ENCODE results near the gene POM121C.
"Not testable (repeated sequence)": the region's sequence is repeated elsewhere in the genome, so short reads cannot be mapped to it uniquely, and the experiment has no call there.

GRCh38 chr7:75418292-75418858, 67.7 kb downstream of the POM121C start:
- TF ChIP-seq POLR2A (IDR thresholded peaks at IDR 0.05; ENCODE audit: low read depth, low read length); SPI1 (IDR thresholded peaks at IDR 0.05; ENCODE audit: low read depth, low read length); TAF1 (IDR thresholded peaks at IDR 0.05; ENCODE audit: low read depth, low read length); POLR2AphosphoS5 (IDR thresholded peaks at IDR 0.05; ENCODE audit: low read depth, low read length); PAX5 (IDR thresholded peaks at IDR 0.05; ENCODE audit: insufficient read depth, low read length, severe bottlenecking); POU2F2 (IDR thresholded peaks at IDR 0.05; ENCODE audit: low read depth, low read length): not testable (repeated sequence)

All from GM12891 (cell line).